OCI-LY1 (cell line): Measurements from ENCODE around the gene MAF.

Experiments
- H2AFZ ChIP-seq: fragments of 200-600 bp; sonication (generic), shearing (Covaris generic); 2 replicates; pipeline ENCODE4 v1.6.0; 2014; ENCODE audit warnings: antibody characterized with exemption, mild to moderate bottlenecking, low read length
- H3F3A ChIP-seq: fragments of 200-600 bp; sonication (generic), shearing (Covaris generic); 2 replicates; pipeline ENCODE4 v1.6.0; 2014; ENCODE audit warnings: mild to moderate bottlenecking, antibody characterized with exemption, low read length, moderate library complexity; ENCODE audit not compliant: insufficient read depth
- H3K27ac ChIP-seq: fragments of 200-600 bp; sonication (generic); 2 replicates; pipeline ENCODE4 v1.5.1; 2014; ENCODE audit warnings: low read length, mixed run types, mild to moderate bottlenecking, low read depth; ENCODE audit not compliant: poor library complexity, severe bottlenecking
- H3K27me3 ChIP-seq: fragments of 200-600 bp; sonication (generic); 2 replicates; pipeline ENCODE4 v1.6.0; 2014; ENCODE audit warnings: antibody characterized with exemption, mild to moderate bottlenecking, low read length, moderate library complexity; ENCODE audit not compliant: insufficient read depth
- H3K36me3 ChIP-seq: fragments of 200-600 bp; sonication (generic); 2 replicates; pipeline ENCODE4 v1.6.1; 2014; ENCODE audit warnings: mild to moderate bottlenecking, antibody characterized with exemption, low read length, moderate library complexity, mixed read lengths; ENCODE audit not compliant: insufficient read depth
- H3K4me1 ChIP-seq: fragments of 200-600 bp; sonication (generic); 2 replicates; pipeline ENCODE4 v1.5.1; 2014; ENCODE audit warnings: mild to moderate bottlenecking, low read length, moderate library complexity; ENCODE audit not compliant: insufficient read depth, severe bottlenecking
- H3K4me2 ChIP-seq: fragments of 200-600 bp; sonication (generic), shearing (Covaris generic); 2 replicates; pipeline ENCODE4 v1.6.1; 2014; ENCODE audit warnings: low read length
- H3K4me3 ChIP-seq: fragments of 200-600 bp; sonication (generic); 2 replicates; pipeline ENCODE4 v1.5.1; 2014; ENCODE audit warnings: low read length, low read depth, mild to moderate bottlenecking, mixed read lengths; ENCODE audit not compliant: poor library complexity, severe bottlenecking
- H3K79me2 ChIP-seq: fragments of 200-600 bp; shearing (Covaris generic); 2 replicates; pipeline ENCODE4 v1.6.1; 2016; ENCODE audit warnings: mixed run types, low read length, mixed read lengths; ENCODE audit not compliant: insufficient read depth
- H3K9ac ChIP-seq: fragments of 200-600 bp; sonication (generic), shearing (Covaris generic); 2 replicates; pipeline ENCODE4 v1.6.1; 2014; ENCODE audit warnings: mild to moderate bottlenecking, low read length, mixed read lengths
- H3K9me2 ChIP-seq: fragments of 200-600 bp; sonication (generic), shearing (Covaris generic); 2 replicates; pipeline ENCODE4 v1.6.1; 2014; ENCODE audit warnings: low read depth, mild to moderate bottlenecking, low read length, mixed read lengths
- H3K9me3 ChIP-seq: fragments of 200-600 bp; shearing (Covaris generic); 2 replicates; pipeline ENCODE4 v1.6.1; 2014; ENCODE audit warnings: low read length, mixed read lengths
- H4K20me1 ChIP-seq: fragments of 200-600 bp; sonication (generic), shearing (Covaris generic); 2 replicates; pipeline ENCODE4 v1.6.0; 2016; ENCODE audit warnings: mild to moderate bottlenecking, low read length; ENCODE audit not compliant: insufficient read depth
- EZH2 ChIP-seq: fragments of 200-600 bp; sonication (generic), shearing (Covaris generic); IDR thresholded peaks from 2 replicates; pipeline ENCODE4 v1.8.0; 2017; ENCODE audit warnings: borderline replicate concordance, mixed run types, mild to moderate bottlenecking, antibody characterized with exemption, low read length, moderate library complexity, mixed read lengths
- TF ChIP-seq, protein P1 (sequence below): fragments of 200-600 bp; sonication (generic), shearing (Covaris generic); IDR thresholded peaks from 2 replicates; pipeline ENCODE4 v1.5.1; 2017; ENCODE audit warnings: mild to moderate bottlenecking, antibody characterized with exemption, low read length, moderate library complexity, mixed read lengths

The MAF gene

DNA sequence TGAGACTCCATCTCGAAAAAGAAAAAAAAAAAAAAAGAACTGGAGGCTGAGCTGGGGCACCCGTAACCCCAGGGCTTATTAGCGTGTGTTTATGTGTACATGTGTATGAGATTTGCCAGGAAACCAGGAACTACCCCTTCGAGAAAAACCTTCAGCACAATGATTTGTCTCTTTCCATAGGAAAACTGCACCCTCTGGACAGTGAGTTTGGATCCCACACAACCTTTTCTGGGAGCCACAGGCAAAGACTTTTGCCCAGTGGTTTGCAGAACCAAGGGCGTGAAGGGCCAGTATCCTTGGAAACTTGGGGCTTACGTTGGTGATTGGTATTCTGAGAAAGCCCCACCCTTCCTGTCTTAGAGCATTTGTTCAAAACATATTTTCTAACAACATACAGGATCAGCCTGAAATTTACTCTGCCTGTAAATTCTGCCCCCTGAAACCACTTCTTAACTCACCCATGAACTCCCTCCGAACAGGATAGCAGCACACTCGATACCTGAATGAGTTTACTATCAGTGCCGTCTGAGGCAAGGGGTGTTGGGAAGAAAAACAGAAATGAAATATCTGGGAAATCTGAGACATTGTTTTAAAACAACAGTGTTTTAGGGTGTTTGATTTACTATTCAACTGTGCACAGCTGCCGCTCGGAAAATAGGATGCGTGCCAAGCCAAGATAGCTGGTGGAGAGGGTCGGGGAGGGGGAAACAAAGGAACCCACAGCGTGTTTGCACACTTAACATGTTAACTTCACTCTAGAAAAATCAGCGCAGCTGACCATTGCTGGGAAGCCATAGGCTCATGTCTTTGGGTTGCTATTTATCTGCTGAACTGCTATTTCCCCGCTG lies 40.2 kb upstream of the MAF start:
- no peak overlapping the region for H3K4me3 ChIP-seq
- H3K36me3 ChIP-seq = no peaks in the 10 kb centered on the region
- no peaks in the 10 kb centered on the region for H3K4me1 ChIP-seq
- H3F3A ChIP-seq = no peaks in the 10 kb centered on the region
- H3K9me3 ChIP-seq = no peaks in the 10 kb centered on the region
- H3K4me2 ChIP-seq = no peak overlapping the region
- H4K20me1 ChIP-seq = no peaks in the 10 kb centered on the region
- no peak overlapping the region for H3K27ac ChIP-seq
- H3K9ac ChIP-seq = no peak overlapping the region
- H3K9me2 ChIP-seq = no peaks in the 10 kb centered on the region
- TF ChIP-seq, protein P1, sequence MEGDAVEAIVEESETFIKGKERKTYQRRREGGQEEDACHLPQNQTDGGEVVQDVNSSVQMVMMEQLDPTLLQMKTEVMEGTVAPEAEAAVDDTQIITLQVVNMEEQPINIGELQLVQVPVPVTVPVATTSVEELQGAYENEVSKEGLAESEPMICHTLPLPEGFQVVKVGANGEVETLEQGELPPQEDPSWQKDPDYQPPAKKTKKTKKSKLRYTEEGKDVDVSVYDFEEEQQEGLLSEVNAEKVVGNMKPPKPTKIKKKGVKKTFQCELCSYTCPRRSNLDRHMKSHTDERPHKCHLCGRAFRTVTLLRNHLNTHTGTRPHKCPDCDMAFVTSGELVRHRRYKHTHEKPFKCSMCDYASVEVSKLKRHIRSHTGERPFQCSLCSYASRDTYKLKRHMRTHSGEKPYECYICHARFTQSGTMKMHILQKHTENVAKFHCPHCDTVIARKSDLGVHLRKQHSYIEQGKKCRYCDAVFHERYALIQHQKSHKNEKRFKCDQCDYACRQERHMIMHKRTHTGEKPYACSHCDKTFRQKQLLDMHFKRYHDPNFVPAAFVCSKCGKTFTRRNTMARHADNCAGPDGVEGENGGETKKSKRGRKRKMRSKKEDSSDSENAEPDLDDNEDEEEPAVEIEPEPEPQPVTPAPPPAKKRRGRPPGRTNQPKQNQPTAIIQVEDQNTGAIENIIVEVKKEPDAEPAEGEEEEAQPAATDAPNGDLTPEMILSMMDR = no peak
- TF ChIP-seq EZH2 = no peak
- no peaks in the 10 kb centered on the region for H3K79me2 ChIP-seq
- no peak overlapping the region for H2AFZ ChIP-seq
- no peaks in the 10 kb centered on the region for H3K27me3 ChIP-seq

DNA sequence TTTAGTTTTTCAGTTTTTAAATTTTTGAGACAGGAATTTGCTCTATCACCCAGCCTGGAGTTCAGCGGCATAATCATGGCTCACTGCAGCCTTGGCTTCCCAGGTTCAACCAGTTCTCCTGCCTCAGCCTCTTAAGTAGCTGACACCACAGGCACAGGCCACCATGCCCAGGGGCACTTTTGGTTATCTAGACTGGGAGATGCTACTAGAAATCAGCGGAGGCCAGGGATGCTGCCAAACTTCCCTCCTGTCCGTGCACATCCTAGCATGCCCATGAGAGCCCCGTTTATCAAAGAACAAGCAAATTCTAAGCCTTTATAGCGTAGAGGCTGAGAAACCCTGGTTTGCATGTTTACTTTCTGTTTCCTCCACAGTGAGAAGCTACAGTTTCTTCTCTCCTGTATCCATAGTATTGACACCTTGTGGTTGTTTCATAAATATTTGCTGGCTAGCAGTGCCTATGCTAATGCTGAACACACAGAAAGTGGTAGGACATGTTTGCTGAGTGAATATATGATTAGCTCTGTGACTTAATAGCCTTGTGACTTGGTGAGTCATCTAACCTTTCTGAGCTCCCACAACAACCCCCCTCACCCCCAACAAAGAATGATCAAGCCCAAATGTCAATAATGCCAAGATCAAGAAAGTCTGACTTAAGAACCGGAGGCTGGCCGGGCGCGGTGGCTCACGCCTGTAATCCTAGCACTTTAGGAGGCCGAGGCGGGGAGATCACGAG lies 39.2 kb upstream of the MAF start:
- H3F3A ChIP-seq = no peaks in the 10 kb centered on the region
- H3K4me3 ChIP-seq = no peak overlapping the region
- no peaks in the 10 kb centered on the region for H3K36me3 ChIP-seq
- H3K9me2 ChIP-seq = no peaks in the 10 kb centered on the region
- H3K27me3 ChIP-seq = no peaks in the 10 kb centered on the region
- no peaks in the 10 kb centered on the region for H3K9me3 ChIP-seq
- no peak for TF ChIP-seq EZH2
- TF ChIP-seq, protein P1 = no peak
- no peak overlapping the region for H2AFZ ChIP-seq
- H4K20me1 ChIP-seq = no peaks in the 10 kb centered on the region
- H3K4me1 ChIP-seq = no peaks in the 10 kb centered on the region
- no peak overlapping the region for H3K9ac ChIP-seq
- no peak overlapping the region for H3K27ac ChIP-seq
- no peaks in the 10 kb centered on the region for H3K79me2 ChIP-seq
- no peak overlapping the region for H3K4me2 ChIP-seq

DNA sequence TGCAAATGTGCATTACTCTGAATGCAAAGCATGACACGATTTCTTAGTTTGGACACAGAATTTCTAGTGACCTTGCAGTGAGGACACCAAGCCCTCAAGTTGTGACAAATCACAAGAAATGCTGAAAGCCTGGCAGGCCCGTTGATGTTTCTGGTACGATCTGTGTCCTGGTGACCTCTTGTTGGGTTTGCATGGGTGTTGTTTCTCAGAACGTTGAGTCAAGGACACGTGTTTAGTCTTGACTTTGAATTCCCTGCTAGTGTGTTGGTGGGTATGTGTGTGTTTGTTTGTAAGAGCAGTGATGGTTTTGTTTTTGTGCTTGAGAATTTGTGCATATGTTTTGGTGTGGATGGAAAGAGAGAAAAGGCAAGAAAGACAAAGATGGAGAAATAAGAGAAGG lies 37.8 kb upstream of the MAF start:
- Histone ChIP-seq H3K4me1 (no peaks in the 10 kb centered on the region), H3F3A (no peaks in the 10 kb centered on the region), H3K4me2 (no peak overlapping the region), H4K20me1 (no peaks in the 10 kb centered on the region), H3K4me3 (no peak overlapping the region), H3K27me3 (no peaks in the 10 kb centered on the region), H3K79me2 (no peaks in the 10 kb centered on the region), H3K9me3 (no peaks in the 10 kb centered on the region), H3K9me2 (no peaks in the 10 kb centered on the region), H3K36me3 (no peaks in the 10 kb centered on the region), H3K9ac (no peak overlapping the region), H2AFZ (no peak overlapping the region), H3K27ac (no peak overlapping the region)
- TF ChIP-seq, protein P1 = no peak
- no peak for TF ChIP-seq EZH2
